BJ (cell line): ENCODE results near the gene CCR8. TPM values are rescaled to one million over a fixed set of nuclear protein-coding genes. Genes with fewer than 3 reads are reported as not detected.
"Not testable (repeated sequence)": the region's sequence is repeated elsewhere in the genome, so short reads cannot be mapped to it uniquely, and the experiment has no call there.

Experiments used
- CTCF ChIA-PET: fragments of 350-600 bp; formaldehyde crosslinking; extraction: SDS; loops from one replicate; lab custom pipeline; 2021; ENCODE audit warnings: antibody characterized with exemption, inconsistent platforms; lab: Yijun Ruan, JAX
- POLR2A ChIA-PET: fragments of 300-600 bp; sonication (Branson Sonifier 250); formaldehyde crosslinking; extraction: SDS; loops from one replicate; lab custom pipeline; 2021; ENCODE audit warnings: antibody characterized with exemption; lab: Charles Lee
- DNase-seq: peaks from one replicate; pipeline ENCODE4 v3.0.0-alpha.2; 2011; ENCODE audit warnings: low read depth
- H3K27me3 ChIP-seq: 2 replicates; pipeline ENCODE4 v1.6.0; 2011; ENCODE audit warnings: low read length; ENCODE audit not compliant: control insufficient read depth, insufficient read depth
- H3K36me3 ChIP-seq: 2 replicates; pipeline ENCODE4 v1.5.1; 2011; ENCODE audit warnings: low read length; ENCODE audit not compliant: control insufficient read depth, insufficient read depth
- H3K4me3 ChIP-seq: 2 replicates; pipeline ENCODE4 v1.5.1; 2011; ENCODE audit warnings: low read depth, mild to moderate bottlenecking, control low read depth, low read length
- CTCF ChIP-seq: IDR thresholded peaks from 2 replicates; pipeline ENCODE4 v1.5.1; 2011; ENCODE audit warnings: low read depth, mild to moderate bottlenecking, control low read depth, inconsistent platforms, low read length, moderate library complexity; ENCODE audit not compliant: insufficient read depth
- polyA plus RNA-seq: library from polyadenylated mRNA; depleted of rRNA; stranded (reverse); fragments of >200 nt; gene quantifications from 2 replicates; pipeline ENCODE4 v1.2.3, GENCODE V29; 2011

The CCR8 gene
- polyA plus RNA-seq, 1 experiment: not detected

DNA sequence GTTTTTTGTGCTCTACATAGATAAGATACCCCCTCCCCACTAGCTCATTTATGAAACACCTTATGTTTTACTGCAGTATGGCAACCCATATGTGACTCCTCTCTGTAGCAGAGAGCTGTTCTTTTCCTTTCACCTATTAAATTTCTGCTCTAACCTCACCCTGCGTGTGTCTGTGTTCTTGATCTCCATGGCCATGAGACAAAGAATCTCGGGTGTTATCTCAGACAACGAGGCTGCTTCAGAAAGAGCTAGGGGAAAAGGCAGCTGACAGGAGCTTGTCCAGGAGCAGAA, 18.0 kb downstream of the CCR8 start:
- ChIA-PET CTCF (no interaction called here), POLR2A (no interaction called here)
- DNase-seq: no peak
- Histone ChIP-seq H3K27me3 (no peaks in the 10 kb centered on the region), H3K36me3 (no peaks in the 10 kb centered on the region), H3K4me3 (no peak overlapping the region)
- TF ChIP-seq CTCF: no peak

DNA sequence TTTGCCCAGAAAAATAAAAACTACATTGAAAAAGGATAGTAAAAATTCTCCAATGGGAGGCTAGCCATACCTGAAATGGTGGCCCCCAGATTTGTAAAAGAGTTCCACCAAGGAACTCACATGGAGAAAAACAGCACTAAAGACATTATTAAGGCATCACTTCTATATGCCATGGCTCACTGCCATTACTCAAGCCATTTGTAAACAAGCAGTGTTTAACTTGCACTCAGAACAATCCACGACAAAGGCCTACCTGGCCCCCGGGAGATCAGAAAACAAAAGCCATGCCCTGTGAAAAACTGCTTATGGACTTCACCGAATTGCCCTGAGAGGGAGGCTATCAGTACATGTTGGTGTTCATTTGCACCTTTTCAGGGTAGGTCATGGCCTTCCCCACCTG, 19.6 kb downstream of the CCR8 start:
- H3K4me3 ChIP-seq: no peak overlapping the region
- ChIA-PET POLR2A (no interaction called here), CTCF (no interaction called here)
- no peak for DNase-seq
- TF ChIP-seq CTCF: no peak
- H3K27me3 ChIP-seq: no peaks in the 10 kb centered on the region
- no peaks in the 10 kb centered on the region for H3K36me3 ChIP-seq

- no peaks in the 10 kb centered on the region for H3K27me3 ChIP-seq
- TF ChIP-seq CTCF: no peak
- POLR2A ChIA-PET: no interaction called here
- DNase-seq: no peak
- no peak overlapping the region for H3K4me3 ChIP-seq
- no peaks in the 10 kb centered on the region for H3K36me3 ChIP-seq
- CTCF ChIA-PET: no interaction called here
Measured at GRCh38 chr3:39350714-39351113, 21.2 kb downstream of the CCR8 start.

DNA sequence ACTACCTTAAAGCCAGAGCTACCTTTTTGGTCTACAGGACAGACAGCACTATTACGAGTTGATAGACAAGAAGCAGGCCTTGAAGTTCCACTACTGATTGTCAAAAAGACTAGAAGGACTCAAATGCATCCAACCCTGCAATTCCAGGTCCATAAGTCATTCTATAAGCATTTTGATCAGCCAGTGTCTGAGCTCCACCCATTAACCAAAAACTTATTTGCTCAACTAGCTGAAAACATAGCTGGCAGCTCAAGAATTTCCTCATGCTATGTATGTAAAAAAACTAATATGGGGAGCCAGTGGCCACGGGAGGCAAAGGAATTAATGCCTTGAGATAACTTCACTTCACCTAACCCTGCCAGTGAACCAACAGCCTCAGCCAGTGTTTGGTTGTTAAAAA, 21.6 kb downstream of the CCR8 start:
- H3K27me3 ChIP-seq, H3K36me3 ChIP-seq, DNase-seq, CTCF ChIA-PET, POLR2A ChIA-PET, H3K4me3 ChIP-seq: not testable (repeated sequence)

GRCh38 chr3:39353168-39353927, 23.8 kb downstream of the CCR8 start:
- H3K36me3 ChIP-seq, H3K27me3 ChIP-seq, DNase-seq, CTCF ChIA-PET, POLR2A ChIA-PET, H3K4me3 ChIP-seq: not testable (repeated sequence)

DNA sequence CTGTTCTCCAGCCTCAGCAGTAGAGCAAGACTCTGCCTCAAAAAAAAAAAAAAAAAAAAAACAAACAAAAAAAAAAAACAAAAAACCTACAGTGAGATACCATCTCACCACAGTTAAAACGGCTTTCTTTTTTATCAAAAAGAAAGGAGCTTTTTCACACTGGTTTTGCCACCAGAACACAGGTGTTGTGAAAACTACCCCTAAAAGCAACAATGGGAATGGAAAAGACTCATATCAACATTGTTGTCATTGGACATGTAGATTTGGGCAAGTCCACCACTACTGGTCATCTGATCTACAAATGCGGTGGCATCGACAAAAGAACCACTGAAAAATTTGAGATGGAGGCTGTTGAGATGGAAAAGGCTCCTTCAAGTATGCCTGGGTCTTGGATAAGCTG, 28.8 kb downstream of the CCR8 start:
- Histone ChIP-seq H3K36me3 (no peaks in the 10 kb centered on the region), H3K27me3 (no peaks in the 10 kb centered on the region), H3K4me3 (no peak overlapping the region)
- no peak for DNase-seq
- POLR2A ChIA-PET: no interaction called here
- CTCF ChIA-PET: interaction anchor here (0.6 kb wide), 1 partner anchor 330 kb away, joined by 3 read pairs; no protein-coding TSS in a partner anchor
- no peak for TF ChIP-seq CTCF
